ENCODE measurements around the gene RTP5.
A peak's percentile ranks its signal among the peaks of the same experiment; 100 is the strongest.

Gene RTP5

GRCh38 chr2:241844066-241844728 is 25.3 kb upstream of the RTP5 start:
- in situ Hi-C loops (cut with MboI; ENCODE audit: low sequenced_read_pairs, unreplicated experiment), result no loop called here
- TF ChIP-seq CTCF (IDR thresholded peaks at IDR 0.05; ENCODE audit: borderline replicate concordance, control extremely low read depth, extremely low read depth, insufficient read depth, missing control alignments), result no peak
- peak; percentile 90 for DNase-seq (ENCODE audit: low spot score)

- in situ Hi-C loops (cut with MboI; ENCODE audit: low sequenced_read_pairs, unreplicated experiment), result no loop called here
- DNase-seq (ENCODE audit: low spot score), result no peak
These were observed 24.5 kb upstream of the RTP5 start for GRCh38 chr2:241844831-241845578.

GRCh38 chr2:241846406-241846805 is 23.1 kb upstream of the RTP5 start:
- in situ Hi-C loops (cut with MboI; ENCODE audit: low sequenced_read_pairs, unreplicated experiment), result no loop called here
- TF ChIP-seq CTCF (IDR thresholded peaks at IDR 0.05; ENCODE audit: borderline replicate concordance, control extremely low read depth, extremely low read depth, insufficient read depth, missing control alignments), result no peak
- DNase-seq (ENCODE audit: low spot score), result no peak

More at GRCh38 chr2:241844831-241845578, 24.5 kb upstream of the RTP5 start:
- TF ChIP-seq CTCF (IDR thresholded peaks at IDR 0.05; ENCODE audit: borderline replicate concordance, control extremely low read depth, extremely low read depth, insufficient read depth, missing control alignments), result no peak

- in situ Hi-C loops (cut with MboI; ENCODE audit: low sequenced_read_pairs, unreplicated experiment), result no loop called here
- TF ChIP-seq CTCF (IDR thresholded peaks at IDR 0.05; ENCODE audit: borderline replicate concordance, control extremely low read depth, extremely low read depth, insufficient read depth, missing control alignments), result no peak
- peak; percentile 20 for DNase-seq (ENCODE audit: low spot score)
These were observed 20.5 kb upstream of the RTP5 start for GRCh38 chr2:241848761-241849615.

- in situ Hi-C loops (cut with MboI; ENCODE audit: low sequenced_read_pairs, unreplicated experiment), result no loop called here
- TF ChIP-seq CTCF (IDR thresholded peaks at IDR 0.05; ENCODE audit: borderline replicate concordance, control extremely low read depth, extremely low read depth, insufficient read depth, missing control alignments), result no peak
- DNase-seq (ENCODE audit: low spot score), result peak; percentile 34
These were observed 19.6 kb upstream of the RTP5 start for GRCh38 chr2:241849616-241850543.

Measured in GM13976 (cell line).